ENCODE results near the gene POU2AF1.
"Not testable (repeated sequence)": the region's sequence is repeated elsewhere in the genome, so short reads cannot be mapped to it uniquely, and the experiment has no call there.

Gene POU2AF1

DNA sequence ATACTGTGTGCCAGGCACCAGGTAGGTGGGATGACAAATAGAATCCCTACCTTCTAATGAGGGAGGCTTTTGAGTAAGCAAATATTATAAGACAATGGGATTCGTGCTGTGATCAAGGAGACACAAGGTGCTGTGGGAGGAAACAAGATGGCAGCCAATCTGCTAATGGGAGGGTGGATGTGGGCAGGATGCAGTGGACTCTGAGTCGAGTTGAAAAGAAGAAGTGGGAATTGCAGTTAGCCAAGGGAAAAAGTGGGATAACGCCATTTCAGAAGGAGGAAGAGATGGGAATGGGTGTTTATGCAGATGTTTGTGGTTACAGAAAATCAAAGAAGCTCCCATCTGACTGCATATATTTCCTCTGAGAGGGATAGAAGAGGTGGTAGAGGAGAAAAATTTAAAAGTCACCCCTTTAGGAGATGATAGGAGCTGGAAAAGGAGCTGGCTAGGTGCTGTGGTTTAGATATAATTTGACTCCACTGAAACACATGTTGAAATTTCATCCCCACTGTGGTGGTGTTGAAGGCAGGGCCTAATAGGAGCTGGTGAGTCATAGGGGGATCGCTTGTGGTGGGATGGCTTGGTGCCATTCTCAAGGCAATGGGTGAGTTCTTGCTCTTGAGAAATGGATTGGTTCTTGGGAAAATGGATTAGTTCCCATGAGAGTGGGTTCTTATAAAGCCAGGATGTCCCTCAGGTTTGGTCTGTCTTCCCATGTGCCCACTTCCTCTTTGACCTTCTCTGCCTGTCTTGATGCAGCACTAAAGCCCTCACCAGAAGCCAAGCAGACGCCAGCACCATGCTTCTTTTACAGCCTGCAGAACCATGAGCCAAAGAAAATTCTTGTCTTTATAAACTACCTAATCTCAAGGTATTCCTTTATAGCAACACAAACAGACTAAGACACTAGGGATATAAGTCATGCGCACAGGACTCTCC, 30.0 kb upstream of the POU2AF1 start:
- no peak for DNase-seq

DNA sequence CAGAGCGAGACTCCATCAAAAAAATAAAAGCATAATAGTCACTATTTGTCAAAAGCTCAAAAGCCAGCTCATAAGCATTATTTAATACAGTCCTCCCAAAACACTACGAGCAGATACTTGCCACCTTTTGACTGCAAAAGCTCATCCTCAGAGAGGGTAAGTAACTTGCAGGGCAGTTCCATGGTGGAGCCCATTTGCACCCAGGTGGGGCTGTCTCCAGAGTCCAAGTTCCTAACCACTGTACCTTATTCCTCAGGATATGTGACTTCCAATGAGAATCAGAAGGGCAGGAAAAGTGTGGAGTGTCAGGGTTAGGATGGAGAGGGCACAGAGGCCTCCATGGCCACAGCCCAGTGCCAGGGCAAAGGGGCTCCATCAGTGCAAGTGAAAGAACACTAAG, 28.6 kb upstream of the POU2AF1 start:
- DNase-seq = no peak

GRCh38 chr11:111406589-111406988, 27.5 kb upstream of the POU2AF1 start:
- DNase-seq = no peak

GRCh38 chr11:111406091-111406490, 27.0 kb upstream of the POU2AF1 start:
- no peak for DNase-seq

GRCh38 chr11:111405551-111405950, 26.5 kb upstream of the POU2AF1 start:
- no peak for DNase-seq

- DNase-seq = no peak
Measured at GRCh38 chr11:111403051-111403726, 24.1 kb upstream of the POU2AF1 start.

GRCh38 chr11:111402411-111402810, 23.3 kb upstream of the POU2AF1 start:
- DNase-seq = no peak

DNA sequence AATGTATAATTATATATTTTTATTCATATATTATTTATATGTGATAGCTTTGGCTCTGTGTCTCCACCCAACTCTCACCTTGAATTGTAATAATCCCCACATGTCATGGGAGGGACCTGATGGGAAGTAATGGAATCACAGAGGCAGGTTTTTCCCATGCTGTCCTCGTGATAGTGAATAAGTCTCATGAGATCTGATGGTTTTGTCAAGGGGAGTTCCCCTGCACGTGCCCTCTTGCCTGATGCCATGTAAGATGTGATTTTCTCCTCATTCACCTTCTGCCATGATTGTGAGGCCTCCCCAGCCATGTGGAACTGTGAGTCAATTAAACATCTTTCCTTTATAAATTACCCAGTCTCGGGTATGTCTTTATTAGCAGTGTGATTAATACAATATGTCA, 22.9 kb upstream of the POU2AF1 start:
- DNase-seq = not testable (repeated sequence)

DNA sequence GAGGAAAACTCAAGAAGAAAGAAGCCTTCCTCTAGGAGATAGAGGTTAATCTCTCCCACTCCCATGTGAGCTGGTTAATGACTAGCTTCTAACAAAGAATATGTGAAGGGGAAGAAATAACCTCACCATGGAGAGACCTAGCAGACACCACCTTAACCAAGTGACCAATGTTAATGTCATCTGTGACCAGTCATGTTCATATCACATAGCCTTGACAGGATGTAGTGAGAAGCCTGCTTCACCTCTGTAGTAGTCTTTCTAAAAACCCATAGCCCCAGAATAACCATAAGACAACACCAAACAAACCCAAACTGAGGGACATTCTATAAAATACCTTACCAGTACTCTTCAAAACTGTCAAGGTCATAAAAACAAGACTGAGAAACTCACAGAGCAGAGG, 21.5 kb upstream of the POU2AF1 start:
- DNase-seq = no peak

GRCh38 chr11:111399187-111400031, 20.3 kb upstream of the POU2AF1 start:
- no peak for DNase-seq

DNA sequence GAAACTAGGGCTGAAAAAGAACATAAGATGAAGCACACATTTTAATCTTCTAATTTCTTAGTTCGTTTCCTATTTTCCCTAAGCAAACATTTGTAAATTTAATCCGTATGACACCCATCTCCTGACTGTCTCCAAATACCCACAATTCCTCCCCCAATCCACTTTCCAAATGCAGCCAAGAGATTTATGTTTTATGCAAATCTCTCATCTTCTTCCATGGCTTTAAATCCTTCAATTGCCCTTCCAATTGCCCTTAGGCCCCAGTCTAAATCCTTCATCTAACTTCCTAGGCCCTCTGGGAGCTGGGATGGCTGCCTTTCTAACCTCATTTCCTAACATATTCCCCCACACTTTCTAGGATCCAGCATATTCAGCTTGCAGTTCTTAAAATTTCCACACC, 18.0 kb upstream of the POU2AF1 start:
- no peak for DNase-seq

DNA sequence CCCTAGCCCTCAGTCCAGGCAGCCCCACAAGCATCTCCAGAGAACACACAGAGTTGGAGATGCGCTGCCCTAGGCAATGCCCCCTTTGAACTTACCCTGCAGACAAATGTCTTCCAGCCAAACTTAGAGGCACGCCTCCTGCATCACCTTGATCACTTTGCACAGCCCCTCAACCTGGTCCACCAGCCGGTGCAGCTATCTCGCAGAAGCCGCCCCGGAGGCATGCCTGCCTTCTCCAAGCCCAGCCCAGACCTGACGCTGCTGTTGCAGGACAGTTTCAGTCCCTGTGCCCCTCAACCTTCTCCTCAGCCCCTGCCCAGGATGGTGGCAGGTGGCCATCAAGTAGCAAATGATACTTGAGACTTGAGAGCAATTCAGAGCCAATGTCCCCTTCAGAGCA, 16.7 kb upstream of the POU2AF1 start:
- no peak for DNase-seq

GRCh38 chr11:111395081-111395480, 16.0 kb upstream of the POU2AF1 start:
- DNase-seq = peak; percentile 82

DNA sequence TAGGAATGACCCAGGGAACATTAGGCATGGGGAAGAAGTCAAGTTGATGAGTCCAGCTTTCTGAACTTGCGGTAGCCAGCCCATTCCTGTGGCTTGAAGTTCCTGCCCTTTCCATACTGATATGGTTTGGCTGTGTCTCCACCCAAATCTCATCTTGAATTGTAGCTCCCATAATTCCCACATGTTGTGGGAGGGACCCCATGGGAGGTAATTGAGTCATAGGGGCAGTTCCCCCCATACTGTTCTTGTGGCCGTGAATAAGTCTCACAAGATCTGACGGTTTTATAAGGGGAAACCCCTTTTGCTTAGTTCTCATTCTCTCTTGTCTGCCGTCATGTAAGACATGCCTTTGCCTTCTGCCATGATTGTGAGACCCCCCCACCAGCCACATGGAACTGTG, 15.1 kb upstream of the POU2AF1 start:
- not testable (repeated sequence) for DNase-seq

- DNase-seq = no peak
Measured at GRCh38 chr11:111393585-111393984, 14.5 kb upstream of the POU2AF1 start.

DNA sequence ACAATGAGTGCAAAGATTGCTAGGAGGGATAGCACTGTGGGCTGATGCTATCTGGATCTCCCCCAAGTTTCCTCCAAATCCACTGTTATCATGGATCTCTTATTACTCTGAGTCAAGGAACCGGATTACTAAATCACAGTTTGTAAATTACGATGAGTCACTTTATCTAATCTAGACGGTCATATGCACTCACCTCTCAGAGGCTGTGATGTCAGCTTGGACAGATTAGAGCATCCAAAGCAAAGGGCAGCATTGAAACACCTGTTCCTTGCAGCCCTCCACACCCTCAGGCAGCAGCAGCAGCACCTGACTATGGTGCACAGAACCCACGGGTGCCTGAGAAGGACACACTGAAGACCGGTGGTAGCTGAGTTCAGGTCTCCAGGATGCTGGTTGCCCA, 14.0 kb upstream of the POU2AF1 start:
- DNase-seq = no peak

DNA sequence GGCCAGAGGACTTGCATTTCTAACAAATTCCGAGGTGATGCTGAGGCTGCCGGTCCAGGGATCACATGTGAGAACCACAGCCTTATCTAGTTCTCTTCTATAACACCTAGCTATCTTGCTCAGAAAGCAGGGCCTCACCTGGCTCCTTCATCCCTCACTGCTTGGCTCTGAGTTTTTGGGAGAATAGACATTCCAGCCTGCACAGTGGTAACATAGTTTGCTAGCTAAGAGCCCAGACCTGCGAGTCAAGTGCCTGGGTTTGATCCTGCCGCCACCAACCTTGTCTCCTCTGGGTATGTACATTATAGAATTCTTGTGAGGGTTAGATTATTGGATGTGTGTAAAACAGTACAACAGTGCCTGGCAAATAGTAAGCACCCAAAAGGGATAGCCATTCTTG, 13.5 kb upstream of the POU2AF1 start:
- no peak for DNase-seq

DNA sequence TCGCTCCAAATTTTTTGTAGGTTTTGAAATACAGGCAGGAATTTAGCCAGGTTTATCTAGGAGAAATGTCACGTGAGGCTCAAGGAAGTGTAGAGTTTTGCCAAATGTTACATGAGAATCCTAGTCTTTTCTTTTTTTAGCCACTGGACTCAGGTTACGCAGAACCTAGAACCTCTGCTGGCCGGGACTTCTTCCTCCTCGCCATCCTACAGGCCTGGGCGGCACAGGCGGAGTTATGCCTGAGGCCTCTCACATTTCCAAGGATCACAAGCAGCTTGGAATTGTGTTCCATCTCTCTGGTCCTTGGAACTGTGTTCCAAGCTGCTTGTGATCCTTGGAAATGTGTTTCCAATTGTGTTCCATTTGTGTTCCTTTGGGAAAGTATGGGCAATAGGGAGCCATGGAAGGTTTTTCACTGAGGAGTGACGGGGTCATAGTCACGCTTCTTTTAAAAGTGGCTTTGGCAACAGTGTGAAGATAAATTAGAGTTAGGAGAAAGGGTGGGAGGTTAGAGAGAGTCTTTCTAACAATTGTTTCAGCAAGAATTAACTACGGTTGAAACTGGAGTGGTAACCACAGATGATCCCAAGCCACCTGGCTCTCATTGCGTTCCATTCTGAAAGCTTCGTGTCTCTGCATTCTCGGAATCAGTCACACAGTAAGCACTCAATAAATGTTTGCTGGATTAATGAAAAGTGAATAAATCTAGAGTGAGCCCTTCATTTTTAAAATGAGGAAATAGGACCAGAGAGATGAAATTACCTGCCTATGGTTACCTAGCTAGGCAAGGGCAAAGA, 12.5 kb upstream of the POU2AF1 start:
- no peak for DNase-seq

- DNase-seq = no peak
Measured at GRCh38 chr11:111388842-111389241, 9.8 kb upstream of the POU2AF1 start.

GRCh38 chr11:111388420-111388819, 9.3 kb upstream of the POU2AF1 start:
- no peak for DNase-seq

- peak; percentile 86 for DNase-seq
Measured at GRCh38 chr11:111387363-111387762, 8.3 kb upstream of the POU2AF1 start.

DNA sequence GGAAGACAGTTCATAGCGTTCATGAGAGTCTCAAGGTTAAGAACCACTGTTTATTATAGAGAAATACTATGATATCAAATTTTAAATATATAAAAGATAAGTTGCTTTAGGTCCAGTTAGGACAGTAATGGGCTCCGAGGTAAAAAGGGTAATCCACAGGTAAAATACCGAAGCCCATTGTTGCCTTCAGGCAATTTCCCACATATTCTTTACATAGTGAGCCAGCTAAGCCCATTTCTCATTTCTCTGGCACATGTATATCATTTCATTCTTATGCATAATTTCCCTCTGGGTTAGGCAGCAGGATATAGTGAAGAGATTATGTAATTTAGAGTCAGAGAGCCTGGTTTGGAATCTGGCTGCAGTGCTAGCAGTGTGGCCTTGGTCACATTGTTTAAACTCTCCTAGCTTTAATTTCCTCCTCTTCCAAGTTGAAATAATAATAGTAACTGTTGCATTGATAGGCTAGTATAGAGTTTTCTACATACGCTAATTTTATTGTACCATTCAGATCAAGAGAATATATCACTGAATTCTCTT, 7.6 kb upstream of the POU2AF1 start:
- no peak for DNase-seq
